ENCODE results near the gene INF2.

The INF2 gene

GRCh38 chr14:104691546-104692260 lies 2.3 kb downstream of the INF2 start:
- no peak for DNase-seq

- DNase-seq = no peak
These were observed 3.0 kb downstream of the INF2 start for GRCh38 chr14:104692261-104692938.

DNA sequence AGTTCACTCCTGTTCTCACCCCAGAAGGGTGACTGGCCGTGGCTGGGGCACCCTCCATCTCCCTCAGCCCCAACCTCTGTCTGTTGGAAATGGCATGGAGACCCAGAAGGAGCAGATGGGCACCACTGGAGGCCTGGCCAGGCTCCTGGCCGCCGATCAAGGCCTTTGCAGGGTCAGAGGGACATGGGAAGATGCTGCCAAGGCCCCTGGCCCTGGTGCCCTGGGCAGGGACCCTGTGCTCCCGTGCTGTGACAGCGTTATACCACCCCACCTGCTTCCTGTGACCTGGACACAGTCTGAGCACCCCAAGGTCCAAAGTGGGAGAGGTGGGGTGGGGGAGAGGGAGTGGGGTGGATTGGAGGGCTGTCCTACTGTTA lies 3.5 kb downstream of the INF2 start:
- DNase-seq = no peak

- DNase-seq = no peak
These were observed 4.3 kb downstream of the INF2 start for GRCh38 chr14:104693482-104694431.

DNA sequence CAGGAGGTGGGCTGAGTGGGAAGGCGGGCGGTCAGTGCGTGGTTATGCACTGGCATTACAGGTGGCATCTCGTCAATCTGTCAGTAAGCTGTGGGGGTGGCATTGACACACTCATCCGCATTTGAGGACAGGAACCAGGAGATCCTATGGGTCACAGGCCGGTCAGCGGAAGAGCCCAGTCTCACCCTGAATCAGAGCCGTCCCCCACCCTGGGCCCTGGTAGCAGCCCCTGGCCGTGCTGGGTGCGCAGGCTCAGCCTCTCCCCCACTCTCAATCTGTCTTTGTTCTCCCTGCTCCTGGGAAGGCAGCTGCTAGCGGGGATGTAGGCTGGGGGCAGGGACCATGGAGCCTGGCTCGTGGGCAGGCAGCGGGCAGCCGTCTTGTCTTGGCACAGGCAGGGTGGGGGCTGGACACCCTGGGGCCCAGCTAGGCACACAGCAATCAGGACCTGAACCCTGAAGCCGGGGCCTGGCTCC lies 5.1 kb downstream of the INF2 start:
- DNase-seq = no peak

GRCh38 chr14:104694991-104695659 lies 5.7 kb downstream of the INF2 start:
- peak; percentile 51 for DNase-seq

DNA sequence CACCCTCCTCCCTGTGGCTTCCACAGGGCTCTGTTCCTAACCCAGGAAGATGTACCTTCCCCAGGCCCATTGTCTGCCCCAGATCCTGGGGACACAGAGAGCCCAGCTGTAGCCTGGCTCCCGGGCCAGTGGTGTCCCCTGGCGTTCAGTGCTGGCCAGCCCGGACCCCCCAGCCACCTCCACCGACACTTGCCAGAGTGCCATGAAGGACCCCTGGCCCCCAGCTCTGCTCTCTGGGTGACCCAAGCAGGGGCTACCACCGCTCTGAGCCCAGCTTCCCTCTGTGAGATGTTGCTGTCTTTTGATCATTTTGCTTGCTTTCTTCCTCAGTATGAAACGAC lies 6.2 kb downstream of the INF2 start:
- no peak for DNase-seq

DNA sequence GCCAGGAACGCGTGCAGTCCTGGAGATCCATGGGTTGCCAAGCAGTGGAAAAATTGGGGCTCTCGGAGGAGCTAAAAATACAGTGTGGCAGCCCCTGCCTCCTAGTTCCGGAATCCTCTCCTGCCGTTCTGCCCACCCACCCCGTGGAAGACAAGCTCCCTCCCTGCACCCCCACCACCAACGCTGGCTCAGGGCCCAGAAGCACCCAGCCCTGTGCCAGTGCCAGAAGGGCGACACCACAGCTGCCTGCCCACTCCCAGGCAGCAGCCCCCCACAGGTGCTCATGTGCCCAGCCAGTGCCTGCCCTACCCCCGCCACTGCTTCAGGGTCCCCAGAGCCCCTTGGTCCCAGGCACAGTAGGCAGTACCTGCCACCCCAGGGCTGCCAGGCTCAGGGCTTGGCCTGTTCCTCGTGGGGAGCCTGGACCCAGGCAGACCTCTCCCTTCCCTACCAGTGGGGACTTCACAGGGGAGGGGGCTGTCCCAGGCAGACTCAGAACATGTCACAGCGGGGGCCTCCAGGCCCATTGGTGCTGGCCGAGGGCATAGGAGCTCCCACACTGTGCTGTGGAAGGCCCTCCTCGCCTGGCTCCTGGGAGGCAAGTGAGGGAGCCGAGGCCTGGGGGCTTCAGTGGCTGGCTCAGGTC lies 7.4 kb downstream of the INF2 start:
- no peak for DNase-seq

DNA sequence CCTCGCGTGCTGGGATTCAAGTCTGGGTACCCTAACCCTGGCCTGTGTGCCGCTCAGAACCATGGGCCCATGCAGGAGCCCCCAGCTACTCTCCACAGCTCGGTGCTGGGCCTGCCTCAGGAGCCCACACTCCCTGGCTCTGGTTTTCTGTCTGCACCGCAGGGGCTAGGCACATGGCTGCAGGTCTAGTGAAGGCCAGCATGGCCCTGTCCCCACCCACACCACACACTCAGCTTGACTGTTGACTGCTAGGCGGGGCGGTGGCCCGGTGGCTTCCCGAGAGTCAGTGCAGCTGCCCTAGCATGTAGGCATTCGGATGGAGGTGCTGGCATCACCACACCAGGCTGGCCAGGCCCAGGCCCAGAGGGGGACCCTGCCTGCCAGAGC lies 7.9 kb downstream of the INF2 start:
- no peak for DNase-seq

GRCh38 chr14:104697892-104698583 lies 8.6 kb downstream of the INF2 start:
- DNase-seq = no peak

DNA sequence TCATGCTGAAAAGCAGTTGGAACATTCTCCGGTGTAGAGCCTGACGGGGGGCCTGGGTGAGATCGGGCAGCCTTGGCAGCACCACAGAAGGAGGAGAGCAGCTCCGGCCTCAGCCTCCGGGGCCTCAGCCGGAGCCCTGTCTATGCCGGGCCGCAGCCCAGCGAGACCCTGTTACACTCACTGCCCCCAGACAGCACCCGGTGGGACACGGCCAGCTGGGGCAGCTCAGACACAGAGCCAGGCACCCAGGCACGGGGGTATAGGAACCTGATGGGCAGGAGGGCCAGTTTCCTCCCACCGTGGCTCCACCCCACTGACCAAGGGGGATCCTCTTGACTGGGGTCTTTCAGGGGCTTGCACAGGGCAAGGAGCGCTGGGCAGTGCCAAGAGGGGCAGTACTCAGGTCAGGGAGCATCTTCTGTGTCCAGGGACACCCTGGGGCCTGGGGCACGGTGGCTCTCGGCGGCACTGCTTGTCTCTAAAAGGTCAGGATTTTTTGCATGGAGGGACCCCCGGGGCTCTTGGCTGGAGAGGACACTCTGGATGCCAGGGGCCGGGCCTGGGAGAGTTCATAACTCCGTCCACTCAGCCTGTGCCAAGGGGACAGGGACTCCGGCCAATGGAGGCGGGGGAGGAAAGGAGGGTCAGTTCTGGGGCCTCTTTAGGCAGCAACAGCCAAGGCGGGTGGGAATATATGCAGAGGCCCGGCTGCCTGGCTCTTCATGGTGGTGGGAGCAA lies 9.4 kb downstream of the INF2 start:
- DNase-seq = no peak

GRCh38 chr14:104699426-104699748 lies 10.0 kb downstream of the INF2 start:
- DNase-seq = no peak

DNA sequence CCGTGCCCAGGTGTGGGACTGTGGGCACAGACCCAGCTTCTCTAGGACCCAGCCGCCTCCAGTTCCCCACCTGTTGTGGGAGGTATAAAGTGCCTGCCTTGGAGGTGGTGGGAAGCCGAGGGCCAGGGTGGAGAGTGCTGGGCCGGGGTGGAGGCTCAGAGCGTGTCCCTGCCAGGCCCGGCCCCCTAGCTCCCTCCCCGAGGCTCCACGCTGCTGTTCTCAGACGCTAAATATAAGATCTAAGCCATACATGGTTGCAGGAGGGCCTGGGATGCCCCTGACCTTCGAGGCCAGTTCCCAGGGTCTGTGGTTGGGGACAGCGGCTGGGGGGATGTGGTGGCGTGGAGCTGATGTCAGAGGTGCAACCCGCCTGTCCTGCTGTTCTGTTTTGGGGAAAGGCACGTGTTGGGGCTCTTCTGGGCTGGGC lies 10.8 kb downstream of the INF2 start:
- no peak for DNase-seq

DNA sequence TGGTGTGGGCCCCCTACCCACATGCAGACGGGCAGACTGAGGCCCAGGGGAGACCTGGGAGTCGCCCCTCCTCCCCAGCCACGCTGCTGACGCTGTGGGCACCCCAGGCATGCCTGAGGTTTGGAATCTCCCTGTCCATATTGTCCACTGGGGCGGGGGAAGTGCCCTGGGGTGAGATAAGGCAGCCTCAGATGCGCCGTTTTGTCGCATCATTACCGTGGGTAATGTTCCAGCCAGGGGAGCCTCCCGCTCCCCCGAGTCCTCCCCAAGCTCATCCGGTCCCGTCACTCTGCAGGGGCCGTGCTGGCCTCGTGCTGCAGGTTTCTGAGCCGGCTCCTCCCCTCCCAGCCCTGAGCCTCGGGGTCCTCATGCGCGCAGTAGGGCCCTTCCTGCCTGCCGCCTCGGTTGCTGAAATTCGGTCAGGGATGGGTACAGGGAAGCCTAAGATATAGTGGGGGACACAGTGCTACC lies 11.4 kb downstream of the INF2 start:
- DNase-seq = no peak

DNA sequence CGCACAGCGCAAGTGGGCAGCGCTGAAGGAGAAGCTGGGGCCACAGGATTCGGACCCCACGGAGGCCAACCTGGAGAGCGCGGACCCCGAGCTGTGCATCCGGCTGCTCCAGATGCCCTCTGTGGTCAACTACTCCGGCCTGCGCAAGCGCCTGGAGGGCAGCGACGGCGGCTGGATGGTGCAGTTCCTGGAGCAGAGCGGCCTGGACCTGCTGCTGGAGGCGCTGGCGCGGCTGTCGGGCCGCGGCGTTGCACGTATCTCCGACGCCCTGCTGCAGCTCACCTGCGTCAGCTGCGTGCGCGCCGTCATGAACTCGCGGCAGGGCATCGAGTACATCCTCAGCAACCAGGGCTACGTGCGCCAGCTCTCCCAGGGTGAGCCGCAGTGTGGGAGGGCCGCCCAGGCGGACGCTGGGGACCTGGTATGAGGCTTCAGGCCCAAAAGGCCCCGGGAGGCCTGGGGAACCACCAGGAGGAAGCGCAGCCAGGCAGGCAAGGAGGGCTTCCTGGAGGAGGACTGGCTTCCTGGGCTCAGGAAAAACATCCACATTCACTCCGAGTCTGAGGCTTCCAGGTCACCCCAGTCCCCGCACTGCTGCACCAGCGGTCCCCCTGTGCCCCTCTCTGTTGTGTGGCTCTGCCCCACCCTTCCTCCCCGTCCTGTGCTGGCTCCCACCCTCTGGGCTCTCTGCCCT lies 12.1 kb downstream of the INF2 start:
- DNase-seq = no peak

DNA sequence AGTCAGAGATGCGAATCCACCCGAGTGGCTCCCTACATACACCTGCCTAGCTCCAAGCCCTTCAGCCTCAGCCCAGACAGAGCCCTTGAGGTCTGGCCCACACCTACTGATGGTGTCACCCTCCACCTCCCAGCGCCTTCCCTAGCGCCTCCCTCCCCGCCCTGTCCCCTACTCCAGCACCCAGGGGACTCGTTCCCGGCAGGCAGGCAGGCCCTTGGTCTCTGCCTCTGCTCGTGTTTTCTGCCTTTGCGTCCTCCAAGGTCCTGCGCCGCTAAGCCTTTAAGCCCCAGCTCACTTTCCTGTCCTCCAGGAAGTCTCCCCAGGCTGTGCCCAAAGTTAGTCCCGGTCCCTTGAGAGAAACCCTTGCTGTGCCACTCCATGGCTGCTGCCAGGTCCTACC lies 12.7 kb downstream of the INF2 start:
- DNase-seq = no peak

GRCh38 chr14:104702673-104703072 lies 13.3 kb downstream of the INF2 start:
- DNase-seq = no peak

DNA sequence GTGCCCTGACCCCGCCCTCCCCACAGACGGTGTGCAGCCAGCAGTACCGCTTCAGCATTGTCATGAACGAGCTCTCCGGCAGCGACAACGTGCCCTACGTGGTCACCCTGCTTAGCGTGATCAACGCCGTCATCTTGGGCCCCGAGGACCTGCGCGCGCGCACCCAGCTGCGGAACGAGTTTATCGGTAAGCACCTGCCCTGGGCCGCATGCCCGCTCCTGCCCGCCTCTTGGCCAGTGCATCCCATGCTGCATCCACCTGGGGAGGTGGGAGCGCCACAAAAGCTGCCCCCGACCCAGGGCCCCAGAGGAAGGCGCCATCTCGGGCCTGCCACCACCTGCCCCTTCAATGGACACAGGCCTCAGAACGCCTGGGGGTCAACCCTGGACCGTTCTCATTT lies 13.9 kb downstream of the INF2 start:
- no peak for DNase-seq

- DNase-seq = no peak
These were observed 14.8 kb downstream of the INF2 start for GRCh38 chr14:104704252-104704651.

DNA sequence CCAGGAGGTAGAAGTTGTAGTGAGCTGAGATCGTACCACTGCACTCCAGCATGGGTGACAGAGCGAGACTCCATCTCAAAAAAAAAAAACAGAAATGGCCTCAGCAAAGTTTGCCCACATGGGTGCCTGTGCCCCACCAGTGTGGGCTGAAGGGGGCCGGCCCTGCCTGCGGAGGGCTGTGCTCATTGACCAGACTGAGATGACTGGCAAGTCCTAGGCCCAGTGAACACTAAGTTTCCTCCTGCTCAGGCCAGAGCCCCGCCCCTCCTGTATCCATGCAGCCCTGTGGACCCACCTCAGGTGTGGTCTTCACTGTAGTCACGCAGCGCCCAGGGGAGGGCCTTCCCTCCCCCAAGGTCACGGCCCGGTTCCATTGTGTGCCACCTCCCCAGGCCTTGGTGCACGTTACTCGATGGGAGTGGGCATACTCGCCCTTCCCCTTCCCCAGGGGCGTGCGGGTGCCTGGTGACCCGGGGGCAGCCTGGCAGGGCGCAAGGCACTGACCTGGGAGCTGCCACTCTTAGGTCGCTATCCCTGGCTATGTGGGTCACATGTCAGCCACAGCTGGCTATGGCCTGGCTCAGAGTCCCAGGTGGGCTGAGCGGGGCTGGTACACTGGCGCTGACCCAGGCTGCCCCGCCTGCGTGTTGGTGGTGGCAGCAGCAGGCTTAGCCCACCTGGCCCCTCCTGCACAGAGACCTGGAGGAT lies 16.1 kb downstream of the INF2 start:
- no peak for DNase-seq

Data from stimulated activated CD4-positive, alpha-beta T cell treated with anti-CD3 and anti-CD28 coated beads, Interleukin-15, amount 100 ng/mL, for 24 hours (primary cell).